Left ventricle myocardium inferior (tissue), 1 donor: ENCODE data around the gene SCLT1. TPM values are rescaled to one million over a fixed set of nuclear protein-coding genes. Genes with fewer than 3 reads are reported as not detected.

ENCODE experiments used
- DNase-seq: peaks from one replicate; pipeline ENCODE4 v3.0.0-alpha.2; 2020
- H3K27ac ChIP-seq: fragments of 200-600 bp; replicated peaks from 2 replicates; pipeline ENCODE4 v1.8.0; 2021
- H3K27me3 ChIP-seq: fragments of 200-600 bp; 2 replicates; pipeline ENCODE4 v1.8.0; 2021; ENCODE audit warnings: low read depth
- H3K36me3 ChIP-seq: fragments of 200-600 bp; 2 replicates; pipeline ENCODE4 v1.8.0; 2021
- H3K4me1 ChIP-seq: fragments of 200-600 bp; 2 replicates; pipeline ENCODE4 v1.8.0; 2021
- H3K4me3 ChIP-seq: fragments of 200-600 bp; 2 replicates; pipeline ENCODE4 v1.8.0; 2021; ENCODE audit warnings: mild to moderate bottlenecking, moderate library complexity
- H3K9me3 ChIP-seq: fragments of 200-600 bp; replicated peaks from 2 replicates; pipeline ENCODE4 v1.8.0; 2021
- CTCF ChIP-seq: fragments of 200-600 bp; IDR thresholded peaks from 2 replicates; pipeline ENCODE4 v1.8.0; 2021; ENCODE audit warnings: antibody characterized with exemption, mild to moderate bottlenecking, borderline replicate concordance
- intact Hi-C: fragments of 100-400 bp; cut with micrococcal nuclease; formaldehyde crosslinking; loops from one replicate; pipeline ENCODE4 v1.11.0; 2022
- total RNA-seq: library from RNA; stranded (reverse); fragmentation: NEBNext Ultra II Directional; extraction: Animal tissue kit (Norgen Biotek cat#: 25700); gene quantifications from one replicate; pipeline ENCODE4 v1.2.1, GENCODE V29; 2021
- donor health status: DM: no; HTN: yes; CAD: no; lungs with severe emphysema.

Gene SCLT1
- total RNA-seq, 1 donor from 2014 or later = 10.3 TPM

DNA sequence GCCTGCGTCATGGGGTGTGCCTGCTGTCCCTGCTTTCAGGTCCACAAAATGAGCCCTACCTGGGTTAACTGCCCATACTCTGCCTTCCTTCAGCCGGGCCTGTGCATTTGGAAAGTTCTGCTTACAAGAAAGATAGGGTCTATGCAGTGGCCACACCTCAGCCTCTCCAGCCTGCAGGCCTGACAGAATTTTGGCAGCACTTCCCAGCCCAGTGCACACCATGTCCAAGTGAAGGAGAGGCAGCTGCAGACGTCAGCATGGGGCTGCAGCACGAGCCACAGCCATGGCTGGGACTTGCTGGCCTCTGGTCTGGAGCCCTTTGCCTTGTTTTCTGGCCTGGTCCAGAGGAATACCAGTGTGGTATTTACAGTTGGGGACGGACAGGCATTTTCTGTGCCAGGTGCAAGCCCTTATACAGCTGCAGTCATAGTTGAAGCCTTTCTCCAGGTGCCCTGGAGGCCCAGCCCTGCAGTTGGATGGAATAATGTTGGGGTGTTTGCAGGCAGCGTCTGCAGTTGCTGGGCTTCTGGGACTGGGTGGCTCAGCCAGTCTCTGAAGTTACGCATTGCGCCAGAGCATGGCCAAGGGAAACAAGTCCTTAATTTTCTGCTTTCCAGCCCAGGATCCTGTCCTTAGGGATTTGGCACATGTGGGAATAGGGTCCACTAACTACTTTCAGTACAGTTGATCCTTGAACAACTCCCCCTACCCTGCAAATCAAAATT, 257.7 kb downstream of the SCLT1 start:
- H3K4me1 ChIP-seq = peaks cover 97% of the 10 kb centered on the region
- H3K27me3 ChIP-seq = no peaks in the 10 kb centered on the region
- intact Hi-C loops = no loop called here
- H3K4me3 ChIP-seq = no peak overlapping the region
- peaks cover 18% of the 10 kb centered on the region for H3K36me3 ChIP-seq
- no peak for TF ChIP-seq CTCF
- no peaks in the 10 kb centered on the region for H3K9me3 ChIP-seq
- peak; percentile 85 for DNase-seq
- peak overlapping the region; percentile 89 for H3K27ac ChIP-seq

Other genes starting within 250 kb of the SCLT1 start
- gene C4orf33, start 2.6 kb upstream of the SCLT1 start, total RNA-seq = 4.7 TPM